Stimulated activated CD8-positive, alpha-beta memory T cell treated with anti-CD3 and anti-CD28 coated beads, Interleukin-2, amount 100 ng/mL, for 48 hours (primary cell): ENCODE data around the gene ACER2.
"Not testable (repeated sequence)": the region's sequence is repeated elsewhere in the genome, so short reads cannot be mapped to it uniquely, and the experiment has no call there.

ENCODE experiments used
- DNase-seq, 2 donors: peaks; one replicate each; pipeline ENCODE4 v3.0.0-alpha.2; 2020; ENCODE audit warnings: low read depth in 2 of 2

The ACER2 gene

GRCh38 chr9:19409401-19410194 lies 789 bp downstream of the ACER2 start:
- DNase-seq, result peak in 1 of 2 donors; percentile 1

GRCh38 chr9:19410195-19410503 lies 1.3 kb downstream of the ACER2 start:
- DNase-seq, result no peak

- no peak for DNase-seq
Observed at GRCh38 chr9:19410594-19410993, 1.8 kb downstream of the ACER2 start.

DNA sequence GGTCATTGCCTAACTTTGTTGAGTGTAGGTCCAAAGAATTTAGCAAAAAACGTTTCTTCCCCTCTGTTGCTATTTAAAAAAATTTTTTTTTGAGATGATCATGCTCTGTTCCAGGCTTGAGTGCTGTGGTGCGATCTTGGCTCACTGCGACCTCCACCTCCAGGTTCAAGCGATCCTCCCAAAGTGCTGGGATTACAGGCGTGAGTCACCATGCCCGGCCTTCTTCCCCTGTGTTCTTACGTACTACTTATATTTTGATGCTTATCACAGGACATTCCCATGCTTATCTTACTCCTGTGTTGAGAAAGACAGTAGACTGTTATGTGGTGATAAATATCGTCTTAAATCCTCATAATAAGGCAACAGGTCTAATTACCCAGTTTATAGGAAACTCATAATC lies 2.5 kb downstream of the ACER2 start:
- DNase-seq, result no peak

DNA sequence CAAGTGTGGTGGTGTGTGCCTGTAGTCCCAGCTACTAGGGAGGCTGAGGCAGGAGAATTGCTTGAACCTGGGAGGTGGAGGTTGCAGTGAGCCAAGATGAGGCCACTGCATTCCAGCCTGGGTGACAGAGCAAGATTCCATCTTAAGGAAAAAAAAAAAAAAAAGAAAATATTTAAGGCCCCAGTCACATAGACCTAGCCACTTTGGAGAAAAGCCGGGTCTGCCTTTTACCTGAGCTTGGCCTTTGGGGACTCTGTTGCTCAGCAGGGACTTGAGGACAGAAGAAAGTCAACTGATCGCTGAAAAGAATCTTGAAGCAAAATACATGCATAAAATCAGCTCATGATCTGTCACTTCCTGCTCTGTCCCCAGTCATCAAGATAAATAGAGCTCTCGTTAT lies 4.6 kb downstream of the ACER2 start:
- DNase-seq, result not testable (repeated sequence)

DNA sequence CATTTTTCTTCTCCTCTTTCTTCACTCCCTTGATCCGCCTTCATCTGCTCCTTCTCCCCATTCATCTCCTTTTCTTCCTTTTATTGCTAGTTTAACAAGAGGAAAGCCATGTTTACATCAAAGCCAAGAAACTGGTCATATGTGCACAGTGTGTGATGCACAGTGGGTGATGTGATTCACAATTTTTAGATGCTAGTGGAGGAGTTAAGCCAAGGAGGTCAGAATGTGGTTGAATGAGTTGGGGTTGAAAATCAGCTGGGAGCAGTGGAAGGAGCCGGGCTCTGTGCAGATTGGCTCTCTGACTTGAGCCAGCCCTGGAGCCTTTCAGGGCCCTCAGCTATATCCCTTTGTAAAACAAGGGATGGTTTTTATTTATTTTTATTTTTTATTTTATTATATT lies 7.3 kb downstream of the ACER2 start:
- DNase-seq, result no peak

GRCh38 chr9:19420877-19421276 lies 12.1 kb downstream of the ACER2 start:
- DNase-seq, result no peak

GRCh38 chr9:19423163-19423562 lies 14.4 kb downstream of the ACER2 start:
- DNase-seq, result no peak

GRCh38 chr9:19424176-19424779 lies 15.5 kb downstream of the ACER2 start:
- DNase-seq, result no peak

DNA sequence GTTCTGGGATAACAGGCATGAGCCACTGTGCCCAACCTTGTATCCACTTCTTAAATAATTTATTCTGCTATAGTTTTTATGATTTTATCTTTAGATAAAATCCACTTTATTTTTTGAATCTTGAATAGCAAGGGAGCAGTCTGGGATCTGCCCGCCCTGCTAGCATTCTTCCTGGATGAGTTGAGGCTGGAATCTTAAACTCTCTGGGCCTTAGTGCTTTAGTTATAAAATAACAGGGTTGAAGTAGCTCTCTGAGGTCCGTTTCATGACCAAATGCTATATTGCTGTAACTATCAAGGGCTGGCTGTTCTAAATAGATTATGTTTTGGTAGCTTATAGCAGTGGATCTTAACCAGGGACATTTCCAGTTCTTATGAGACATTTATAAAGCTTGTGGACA lies 20.8 kb downstream of the ACER2 start:
- no peak for DNase-seq

GRCh38 chr9:19430201-19430760 lies 21.5 kb downstream of the ACER2 start:
- no peak for DNase-seq

DNA sequence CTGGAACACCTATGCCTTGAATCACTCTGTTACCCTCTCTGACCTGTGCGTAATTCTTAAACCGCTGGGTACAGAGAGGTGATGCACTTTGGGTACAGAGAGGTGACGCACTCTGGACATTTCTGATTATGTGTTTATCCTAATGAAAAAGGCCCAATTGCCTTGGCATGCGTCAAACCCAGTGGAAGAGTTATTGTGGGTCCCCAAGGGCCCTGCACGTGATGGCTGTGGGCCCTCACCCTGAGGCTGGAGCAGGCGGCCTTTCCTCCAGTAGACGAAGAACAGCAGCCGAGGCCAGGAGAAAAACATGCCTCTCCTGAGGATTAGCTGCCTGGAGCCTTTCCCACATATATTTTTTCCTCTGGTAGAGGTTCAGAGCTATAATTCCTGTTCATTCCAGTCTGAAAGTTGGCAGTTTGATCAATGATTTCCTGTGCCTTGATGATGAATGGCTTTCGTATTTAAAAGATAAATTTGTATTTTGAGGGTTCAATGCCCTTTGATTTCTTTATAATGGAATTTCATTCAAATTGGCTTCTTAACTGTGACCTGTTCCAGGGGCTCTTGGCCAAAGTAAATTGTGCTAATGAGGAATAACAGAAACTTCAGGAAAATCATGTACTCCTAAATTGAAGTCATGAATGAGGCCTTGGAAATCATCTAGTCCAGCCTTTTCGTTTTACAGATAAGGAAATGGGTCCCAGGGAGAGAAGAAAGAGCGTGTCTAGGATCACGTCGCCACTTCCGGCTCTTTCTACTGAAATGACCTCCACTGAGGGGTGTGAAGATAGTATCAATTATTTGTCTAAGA lies 22.8 kb downstream of the ACER2 start:
- DNase-seq, result no peak

- no peak for DNase-seq
Observed at GRCh38 chr9:19432473-19432872, 23.7 kb downstream of the ACER2 start.

DNA sequence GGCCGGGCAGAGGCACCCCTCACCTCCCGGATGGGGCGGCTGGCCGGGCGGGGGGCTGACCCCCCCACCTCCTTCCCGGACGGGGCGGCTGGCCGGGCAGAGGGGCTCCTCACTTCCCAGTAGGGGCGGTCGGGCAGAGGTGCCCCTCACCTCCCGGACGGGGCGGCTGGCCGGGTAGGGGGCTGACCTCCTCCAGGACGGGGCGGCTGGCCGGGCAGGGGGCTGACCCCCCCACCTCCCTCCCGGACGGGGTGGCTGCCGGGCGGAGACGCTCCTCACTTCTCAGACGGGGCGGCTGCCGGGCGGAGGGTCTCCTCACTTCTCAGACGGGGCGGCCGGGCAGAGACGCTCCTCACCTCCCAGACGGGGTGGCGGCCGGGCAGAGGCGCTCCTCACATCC lies 24.9 kb downstream of the ACER2 start:
- not testable (repeated sequence) for DNase-seq

GRCh38 chr9:19440376-19440775 lies 31.6 kb downstream of the ACER2 start:
- no peak for DNase-seq

- DNase-seq, result no peak
Observed at GRCh38 chr9:19440823-19441580, 32.2 kb downstream of the ACER2 start.

GRCh38 chr9:19441730-19442129 lies 32.9 kb downstream of the ACER2 start:
- DNase-seq, result no peak

- no peak for DNase-seq
Observed at GRCh38 chr9:19442240-19442639, 33.4 kb downstream of the ACER2 start.

- no peak for DNase-seq
Observed at GRCh38 chr9:19445452-19445851, 36.6 kb downstream of the ACER2 start.

DNA sequence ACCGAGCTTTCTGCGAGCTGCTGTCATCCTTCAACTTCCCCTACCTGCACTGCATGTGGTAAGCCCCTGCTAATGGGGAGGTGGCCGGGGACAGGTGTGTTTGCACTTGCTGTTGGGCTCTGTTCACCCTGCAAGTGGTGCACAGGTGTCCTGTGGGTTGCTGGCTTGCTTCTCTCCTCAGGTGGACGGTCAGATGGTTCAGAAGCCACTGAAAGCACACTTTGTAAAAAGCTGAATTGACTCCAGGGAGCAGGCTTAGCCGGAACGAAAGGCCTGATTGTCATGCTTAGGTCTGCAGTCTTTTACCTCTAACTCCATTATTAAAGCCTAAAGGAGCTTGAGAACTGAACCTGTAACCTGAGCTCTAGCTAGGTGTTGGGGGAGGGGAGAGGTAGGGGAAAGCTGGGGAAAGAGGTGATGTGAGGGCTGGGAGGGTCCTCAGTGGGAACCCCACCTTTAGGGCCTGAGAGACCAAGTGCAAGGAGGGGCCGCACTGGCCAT lies 37.6 kb downstream of the ACER2 start:
- DNase-seq, result no peak

DNA sequence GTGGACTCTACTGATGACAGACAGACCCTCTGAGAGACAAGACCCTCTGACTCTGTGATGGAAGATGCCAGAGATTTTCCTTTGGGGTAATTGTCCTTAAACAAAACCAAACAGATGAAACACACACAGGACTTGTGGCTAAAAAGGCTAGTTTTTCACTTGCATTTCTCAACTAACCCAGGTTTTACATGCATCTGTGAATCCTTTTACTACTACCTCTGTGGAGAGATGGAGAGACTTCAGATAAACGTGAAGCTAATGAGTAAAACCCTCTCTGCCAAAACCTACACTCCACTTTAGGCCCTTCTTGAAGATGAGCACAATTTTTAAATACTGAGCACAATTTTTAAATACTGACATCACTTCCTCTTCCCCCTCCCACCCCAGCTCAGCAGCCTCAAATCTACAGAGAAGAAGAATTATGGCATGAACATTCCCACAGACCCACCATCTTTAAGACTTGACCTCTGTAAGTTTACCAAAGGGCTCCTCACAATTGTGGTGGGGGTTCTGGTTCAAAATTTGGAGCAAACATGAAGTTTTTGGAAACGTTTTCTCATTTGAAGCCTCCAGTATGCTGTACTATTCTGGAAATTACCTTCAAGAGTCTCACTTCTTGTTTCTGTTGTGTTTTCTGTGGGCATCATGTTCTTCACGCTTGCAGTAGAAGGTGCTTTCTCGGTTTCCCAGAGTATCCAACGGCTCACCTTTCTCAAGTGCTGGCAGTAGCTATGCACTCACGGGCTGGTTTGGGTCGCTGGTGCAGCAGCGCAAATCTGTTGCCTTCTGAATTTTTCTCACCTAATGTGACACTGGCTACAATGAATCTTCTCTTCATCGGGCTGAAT lies 42.7 kb downstream of the ACER2 start:
- no peak for DNase-seq
